ENCODE results near the gene PHF21B.

DNA sequence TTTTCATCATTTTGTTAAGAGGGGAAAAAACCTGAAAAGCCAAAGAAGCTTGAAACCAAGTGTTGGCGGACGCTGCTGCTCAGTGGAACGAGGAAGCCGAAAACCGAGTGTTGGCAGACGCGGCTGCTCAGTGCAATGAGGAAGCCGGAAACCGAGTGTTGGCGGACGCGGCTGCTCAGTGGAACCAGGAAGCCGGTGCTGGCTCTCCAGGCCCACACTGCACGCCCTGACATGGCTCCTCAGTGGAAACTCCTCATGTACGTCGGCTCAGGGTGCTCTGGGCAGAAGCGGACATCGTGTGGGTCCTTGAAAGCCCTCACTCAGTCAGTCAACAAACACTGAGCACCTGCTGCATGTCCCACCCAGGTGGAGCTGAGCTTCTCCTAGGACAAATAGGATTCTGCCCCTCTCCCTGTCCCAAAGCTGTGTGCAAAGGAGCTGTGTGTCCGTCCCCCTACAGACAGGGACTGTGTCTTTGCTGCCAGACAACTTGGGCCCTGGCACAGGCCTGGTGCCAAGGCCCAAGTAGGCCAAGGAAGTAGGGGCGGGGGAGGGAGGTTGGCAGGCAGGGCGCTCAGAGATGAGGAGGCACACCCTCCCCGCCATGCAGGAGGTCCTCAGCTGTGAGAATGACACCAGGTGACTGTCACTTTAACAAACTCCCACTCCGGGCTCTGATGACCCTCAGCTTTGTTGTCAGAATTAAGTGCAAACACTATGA is 37.3 kb downstream of the PHF21B start:
- TF ChIP-seq POLR2AphosphoS5 (IDR thresholded peaks at IDR 0.05; ENCODE audit: low read depth, low read length) = no peak
- TF ChIP-seq, protein P1, sequence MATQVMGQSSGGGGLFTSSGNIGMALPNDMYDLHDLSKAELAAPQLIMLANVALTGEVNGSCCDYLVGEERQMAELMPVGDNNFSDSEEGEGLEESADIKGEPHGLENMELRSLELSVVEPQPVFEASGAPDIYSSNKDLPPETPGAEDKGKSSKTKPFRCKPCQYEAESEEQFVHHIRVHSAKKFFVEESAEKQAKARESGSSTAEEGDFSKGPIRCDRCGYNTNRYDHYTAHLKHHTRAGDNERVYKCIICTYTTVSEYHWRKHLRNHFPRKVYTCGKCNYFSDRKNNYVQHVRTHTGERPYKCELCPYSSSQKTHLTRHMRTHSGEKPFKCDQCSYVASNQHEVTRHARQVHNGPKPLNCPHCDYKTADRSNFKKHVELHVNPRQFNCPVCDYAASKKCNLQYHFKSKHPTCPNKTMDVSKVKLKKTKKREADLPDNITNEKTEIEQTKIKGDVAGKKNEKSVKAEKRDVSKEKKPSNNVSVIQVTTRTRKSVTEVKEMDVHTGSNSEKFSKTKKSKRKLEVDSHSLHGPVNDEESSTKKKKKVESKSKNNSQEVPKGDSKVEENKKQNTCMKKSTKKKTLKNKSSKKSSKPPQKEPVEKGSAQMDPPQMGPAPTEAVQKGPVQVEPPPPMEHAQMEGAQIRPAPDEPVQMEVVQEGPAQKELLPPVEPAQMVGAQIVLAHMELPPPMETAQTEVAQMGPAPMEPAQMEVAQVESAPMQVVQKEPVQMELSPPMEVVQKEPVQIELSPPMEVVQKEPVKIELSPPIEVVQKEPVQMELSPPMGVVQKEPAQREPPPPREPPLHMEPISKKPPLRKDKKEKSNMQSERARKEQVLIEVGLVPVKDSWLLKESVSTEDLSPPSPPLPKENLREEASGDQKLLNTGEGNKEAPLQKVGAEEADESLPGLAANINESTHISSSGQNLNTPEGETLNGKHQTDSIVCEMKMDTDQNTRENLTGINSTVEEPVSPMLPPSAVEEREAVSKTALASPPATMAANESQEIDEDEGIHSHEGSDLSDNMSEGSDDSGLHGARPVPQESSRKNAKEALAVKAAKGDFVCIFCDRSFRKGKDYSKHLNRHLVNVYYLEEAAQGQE (IDR thresholded peaks at IDR 0.05; ENCODE audit: insufficient read depth in 1 of 2, low read depth in 2 of 2, low read length in 2 of 2) = no peak

All from PFSK-1 (cell line).